GM10248 (cell line): ENCODE results near the gene OPA1.

Experiments used
- CTCF ChIA-PET: fragments of 300-600 bp; sonication (Branson Sonifier 250); formaldehyde crosslinking; extraction: SDS; loops from one replicate; lab custom pipeline; 2021; ENCODE audit warnings: antibody characterized with exemption; lab: Yijun Ruan, JAX
- POLR2A ChIA-PET: fragments of 350-650 bp; sonication (Branson Sonifier 250); formaldehyde crosslinking; extraction: SDS; loops from one replicate; lab custom pipeline; 2020; ENCODE audit warnings: antibody characterized with exemption; lab: Yijun Ruan, JAX
- DNase-seq: peaks from one replicate; pipeline ENCODE4 v3.0.0; 2012; ENCODE audit errors: extremely low spot score
- TF ChIP-seq, protein P1 (sequence below): IDR thresholded peaks from 2 replicates; pipeline ENCODE4 v1.5.1; 2012; ENCODE audit warnings: mild to moderate bottlenecking, low read depth; ENCODE audit errors: extremely low read depth, missing control alignments, control extremely low read depth

The OPA1 gene

DNA sequence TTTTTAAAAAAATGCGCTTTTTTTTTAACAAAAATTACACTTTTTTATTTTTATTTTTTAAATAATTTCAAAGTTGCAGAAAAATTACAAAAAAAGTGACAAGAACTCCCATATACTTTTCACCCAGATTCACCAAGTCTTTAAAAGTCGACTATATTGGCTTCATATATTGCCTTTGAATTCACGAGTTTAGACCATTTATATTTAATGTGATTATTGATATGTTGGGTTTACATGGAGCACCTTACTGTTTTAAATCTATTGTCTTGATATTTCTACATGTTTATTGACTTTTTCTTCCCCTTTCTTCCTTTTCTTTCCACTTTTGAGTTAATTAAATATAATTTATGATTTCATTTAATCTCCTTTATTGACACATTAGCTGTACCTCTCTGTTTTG, 127.2 kb downstream of the OPA1 start:
- POLR2A ChIA-PET, result no interaction called here
- CTCF ChIA-PET, result interaction anchor here (1.5 kb wide), 1 partner anchor 12 kb away, joined by 4 read pairs; no protein-coding TSS in a partner anchor
- DNase-seq, result no peak

DNA sequence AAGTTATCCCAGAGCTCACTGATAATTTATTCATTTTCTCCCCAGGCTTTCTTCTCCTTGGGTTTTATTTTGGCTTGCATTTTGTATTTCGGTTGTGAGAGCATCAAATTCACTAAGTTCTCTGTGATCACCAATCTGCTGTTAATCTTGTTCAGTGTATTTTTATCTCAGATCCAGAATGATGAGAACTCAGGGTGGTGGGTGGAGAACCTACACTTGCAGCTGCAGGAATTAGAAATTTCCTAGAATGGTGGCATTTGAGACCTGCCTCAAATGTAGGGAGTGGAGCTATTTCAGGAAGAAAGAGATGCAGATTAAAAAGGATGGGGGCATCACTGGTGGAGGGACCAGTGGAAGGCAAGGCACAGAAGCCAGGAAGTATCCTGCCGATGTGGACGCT, 129.6 kb downstream of the OPA1 start:
- POLR2A ChIA-PET, result no interaction called here
- TF ChIP-seq, protein P1, sequence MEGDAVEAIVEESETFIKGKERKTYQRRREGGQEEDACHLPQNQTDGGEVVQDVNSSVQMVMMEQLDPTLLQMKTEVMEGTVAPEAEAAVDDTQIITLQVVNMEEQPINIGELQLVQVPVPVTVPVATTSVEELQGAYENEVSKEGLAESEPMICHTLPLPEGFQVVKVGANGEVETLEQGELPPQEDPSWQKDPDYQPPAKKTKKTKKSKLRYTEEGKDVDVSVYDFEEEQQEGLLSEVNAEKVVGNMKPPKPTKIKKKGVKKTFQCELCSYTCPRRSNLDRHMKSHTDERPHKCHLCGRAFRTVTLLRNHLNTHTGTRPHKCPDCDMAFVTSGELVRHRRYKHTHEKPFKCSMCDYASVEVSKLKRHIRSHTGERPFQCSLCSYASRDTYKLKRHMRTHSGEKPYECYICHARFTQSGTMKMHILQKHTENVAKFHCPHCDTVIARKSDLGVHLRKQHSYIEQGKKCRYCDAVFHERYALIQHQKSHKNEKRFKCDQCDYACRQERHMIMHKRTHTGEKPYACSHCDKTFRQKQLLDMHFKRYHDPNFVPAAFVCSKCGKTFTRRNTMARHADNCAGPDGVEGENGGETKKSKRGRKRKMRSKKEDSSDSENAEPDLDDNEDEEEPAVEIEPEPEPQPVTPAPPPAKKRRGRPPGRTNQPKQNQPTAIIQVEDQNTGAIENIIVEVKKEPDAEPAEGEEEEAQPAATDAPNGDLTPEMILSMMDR, result no peak
- DNase-seq, result no peak
- CTCF ChIA-PET, result no interaction called here

More for the DNA sequence above, 127.2 kb downstream of the OPA1 start:
- TF ChIP-seq, protein P1, result no peak

DNA sequence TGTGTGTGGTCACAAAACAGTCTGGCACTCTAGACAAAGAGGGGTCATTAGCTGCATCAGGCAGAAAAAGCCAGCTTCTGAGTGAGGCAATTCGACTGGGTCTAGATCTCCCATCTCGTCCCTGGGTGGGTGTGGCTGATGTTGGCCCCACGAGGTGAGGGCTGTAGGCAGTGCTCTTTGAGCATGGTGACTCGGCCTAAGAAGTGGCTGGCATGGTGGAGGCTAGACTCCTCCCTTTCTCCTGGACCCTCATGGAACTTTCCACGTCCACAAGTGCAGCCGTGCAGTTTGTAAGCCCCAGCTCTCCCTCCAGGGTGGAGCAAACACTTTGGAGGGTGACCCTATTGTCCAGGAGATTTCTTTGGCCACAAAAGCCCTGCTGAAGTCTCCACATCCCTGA, 134.1 kb downstream of the OPA1 start:
- POLR2A ChIA-PET, result no interaction called here
- CTCF ChIA-PET, result interaction anchor here (2.0 kb wide), 1 partner anchor 9 kb away, joined by 6 read pairs; no protein-coding TSS in a partner anchor

DNA sequence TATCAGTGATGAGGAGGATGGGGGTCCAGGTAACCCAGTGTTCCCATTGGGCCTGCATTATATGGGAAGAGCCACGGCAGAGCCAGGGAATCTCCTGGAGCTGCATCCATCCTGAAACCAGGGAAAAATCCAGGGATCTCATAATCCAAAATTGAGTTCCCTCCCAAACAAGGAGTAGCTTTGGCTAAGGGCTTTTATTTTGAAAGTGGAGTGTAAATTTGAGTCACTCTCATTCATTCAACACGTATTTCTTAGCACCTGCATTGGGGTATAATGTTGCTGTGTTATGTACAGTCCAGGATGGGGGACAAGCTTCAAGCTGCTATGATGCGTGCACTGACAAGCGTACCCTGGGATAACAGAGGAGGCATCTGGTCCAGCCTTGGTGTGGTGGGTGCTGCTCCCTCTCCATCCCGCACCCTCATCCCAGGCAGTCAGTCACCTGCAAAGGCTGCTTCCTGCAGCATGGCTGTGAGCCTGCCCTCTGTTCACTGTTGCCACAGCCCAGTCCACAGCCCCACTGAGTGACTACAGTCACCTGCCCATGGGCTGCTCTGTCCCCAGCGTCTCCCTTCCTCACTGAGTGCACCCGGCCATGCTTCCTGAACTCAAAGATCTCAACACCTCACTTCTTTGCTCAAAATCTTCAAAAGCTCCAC, 135.6 kb downstream of the OPA1 start:
- ChIA-PET CTCF (interaction anchor here (1.0 kb wide), 1 partner anchor 26 kb away, joined by 3 read pairs; no protein-coding TSS in a partner anchor), POLR2A (no interaction called here)
- no peak for DNase-seq
- TF ChIP-seq, protein P1, result no peak

More for the DNA sequence above, 134.1 kb downstream of the OPA1 start:
- no peak for DNase-seq
- TF ChIP-seq, protein P1, result no peak

DNA sequence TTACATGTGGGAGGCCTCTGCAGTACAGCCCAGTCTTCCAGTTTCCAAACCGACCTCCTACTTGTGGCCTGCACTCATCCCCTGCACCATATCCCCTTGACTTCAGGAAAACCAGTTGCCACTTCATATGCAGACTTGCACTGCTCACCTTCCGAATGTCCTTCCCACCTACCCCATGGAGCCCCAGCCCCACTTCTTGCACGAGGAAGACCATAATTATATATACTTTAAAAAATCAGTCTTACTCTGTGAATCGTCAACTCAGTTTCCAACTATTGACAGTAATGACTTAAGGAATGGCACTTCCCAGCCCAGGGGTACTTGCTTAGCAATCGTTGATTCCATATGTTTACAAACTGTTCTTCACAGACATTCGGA, 136.1 kb downstream of the OPA1 start:
- DNase-seq, result no peak
- ChIA-PET CTCF (no interaction called here), POLR2A (no interaction called here)
- TF ChIP-seq, protein P1, result no peak

DNA sequence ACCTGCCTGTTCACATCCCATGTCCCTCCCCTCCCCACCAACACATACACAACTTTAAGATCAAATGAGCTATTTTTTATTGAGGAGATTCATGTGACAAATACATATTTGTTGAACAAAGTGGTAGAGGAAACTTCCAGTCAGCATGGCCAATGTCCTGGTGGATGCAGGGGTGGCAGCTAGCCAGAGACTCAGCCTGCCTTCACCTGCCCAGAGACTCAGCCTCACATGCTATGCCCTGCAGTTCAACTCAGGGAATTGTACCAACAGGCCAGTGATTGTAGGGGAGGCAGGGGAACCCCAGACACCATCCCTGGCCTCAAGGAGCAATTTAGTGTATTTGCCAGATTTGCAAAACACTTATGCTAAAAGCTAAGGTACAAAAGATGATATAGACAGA, 136.6 kb downstream of the OPA1 start:
- CTCF ChIA-PET, result no interaction called here
- no peak for DNase-seq
- TF ChIP-seq, protein P1, result no peak
- POLR2A ChIA-PET, result no interaction called here

DNA sequence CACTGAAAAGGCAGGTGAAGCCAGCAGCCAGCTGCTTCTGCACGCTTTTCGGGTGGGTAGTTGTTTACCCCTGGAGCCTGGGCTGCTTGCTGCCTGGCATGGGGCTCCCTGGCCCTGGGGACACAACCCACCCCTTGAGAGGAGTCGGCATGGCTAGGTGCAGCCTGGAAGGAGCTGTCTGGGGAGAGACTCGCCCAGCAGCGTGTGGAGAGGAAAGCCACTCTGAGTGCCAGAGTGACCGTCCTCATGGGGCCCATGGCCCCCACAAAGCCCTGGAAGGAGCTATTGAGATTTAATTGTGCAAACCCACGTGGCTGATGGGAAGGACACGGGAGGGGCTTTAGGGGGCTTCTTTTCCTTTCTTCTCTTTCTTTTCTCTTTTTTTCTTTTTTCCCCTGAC, 137.5 kb downstream of the OPA1 start:
- POLR2A ChIA-PET, result no interaction called here
- CTCF ChIA-PET, result no interaction called here
- TF ChIP-seq, protein P1, result no peak
- no peak for DNase-seq
